Esophagus muscularis mucosa (tissue), 4 donors: ENCODE results near the gene TRAPPC3L. TPM values are rescaled to one million over a fixed set of nuclear protein-coding genes. Genes with fewer than 3 reads are reported as not detected.
A peak's percentile ranks its signal among the peaks of the same experiment; 100 is the strongest.

Experiments used
- DNase-seq: peaks from one replicate; pipeline ENCODE4 v3.0.0-alpha.2; 2017; ENCODE audit errors: extremely low spot score
- H3K27ac ChIP-seq, 4 donors: fragments of 200-600 bp; sonication (generic); replicated peaks in 1 of 4; 1 replicate in 3 of 4; 2 replicates in 1 of 4; pipeline ENCODE4 v1.5.1; 2016 to 2019; ENCODE audit warnings: mild to moderate bottlenecking in 1 of 4
- H3K27me3 ChIP-seq, 4 donors: fragments of 200-600 bp; sonication (generic); one replicate each; pipeline versions ENCODE4 v1.5.1 to v1.6.0; 2016 to 2019
- H3K36me3 ChIP-seq, 4 donors: fragments of 200-600 bp; sonication (generic); one replicate each; pipeline ENCODE4 v1.5.1; 2016 to 2019
- H3K4me1 ChIP-seq, 4 donors: fragments of 200-600 bp; sonication (generic); one replicate each; pipeline ENCODE4 v1.5.1; 2016 to 2019
- H3K4me3 ChIP-seq, 4 donors: fragments of 200-600 bp; sonication (generic); 1 replicate in 2 of 4; 2 replicates in 2 of 4; pipeline ENCODE4 v1.5.1; 2016 to 2019; ENCODE audit warnings: mild to moderate bottlenecking in 4 of 4, moderate library complexity in 1 of 4
- H3K9me3 ChIP-seq, 4 donors: fragments of 200-600 bp; sonication (generic); 1 replicate in 3 of 4; 2 replicates in 1 of 4; pipeline ENCODE4 v1.5.1; 2016 to 2019
- CTCF ChIP-seq, 3 experiments: fragments of 200-600 bp in 2 of 3; fragments of 450-650 bp in 1 of 3; sonication (generic) in 2 of 3; IDR thresholded peaks; one replicate each; pipeline ENCODE4 v1.5.1; 2017 to 2019; ENCODE audit warnings: antibody characterized with exemption in 3 of 3, mild to moderate bottlenecking in 2 of 3, moderate library complexity in 1 of 3
- EP300 ChIP-seq: sonication (generic); formaldehyde crosslinking; IDR thresholded peaks from one replicate; pipeline ENCODE4 v1.6.1; 2017; ENCODE audit warnings: antibody characterized with exemption
- POLR2A ChIP-seq: fragments of 450-650 bp; IDR thresholded peaks from one replicate; pipeline ENCODE4 v1.6.1; 2017; ENCODE audit warnings: antibody characterized with exemption, moderate library complexity, mild to moderate bottlenecking, low read depth
- POLR2AphosphoS5 ChIP-seq, 2 donors: sonication (generic); formaldehyde crosslinking; IDR thresholded peaks; one replicate each; pipeline ENCODE4 v1.6.1; 2017; ENCODE audit warnings: antibody characterized with exemption in 2 of 2
- WGBS: methylation state at CpG from one replicate; pipeline ENCODE4 v1.1.5; 2018; 5-methylcytosine and 5-hydroxymethylcytosine counted together
- intact Hi-C: fragments of 100-400 bp; cut with DNase I; formaldehyde crosslinking; loops from one replicate; pipeline ENCODE4 v1.15.1; 2023
- total RNA-seq, 4 donors: library from RNA; depleted of rRNA; stranded (reverse); fragments of >200 nt; gene quantifications; one replicate each; pipeline versions ENCODE4 v1.1.0 to v1.2.1, GENCODE V29; 2016

The TRAPPC3L gene
- total RNA-seq, 4 donors from 2014 or later = 0.42 TPM; not detected in 3

DNA sequence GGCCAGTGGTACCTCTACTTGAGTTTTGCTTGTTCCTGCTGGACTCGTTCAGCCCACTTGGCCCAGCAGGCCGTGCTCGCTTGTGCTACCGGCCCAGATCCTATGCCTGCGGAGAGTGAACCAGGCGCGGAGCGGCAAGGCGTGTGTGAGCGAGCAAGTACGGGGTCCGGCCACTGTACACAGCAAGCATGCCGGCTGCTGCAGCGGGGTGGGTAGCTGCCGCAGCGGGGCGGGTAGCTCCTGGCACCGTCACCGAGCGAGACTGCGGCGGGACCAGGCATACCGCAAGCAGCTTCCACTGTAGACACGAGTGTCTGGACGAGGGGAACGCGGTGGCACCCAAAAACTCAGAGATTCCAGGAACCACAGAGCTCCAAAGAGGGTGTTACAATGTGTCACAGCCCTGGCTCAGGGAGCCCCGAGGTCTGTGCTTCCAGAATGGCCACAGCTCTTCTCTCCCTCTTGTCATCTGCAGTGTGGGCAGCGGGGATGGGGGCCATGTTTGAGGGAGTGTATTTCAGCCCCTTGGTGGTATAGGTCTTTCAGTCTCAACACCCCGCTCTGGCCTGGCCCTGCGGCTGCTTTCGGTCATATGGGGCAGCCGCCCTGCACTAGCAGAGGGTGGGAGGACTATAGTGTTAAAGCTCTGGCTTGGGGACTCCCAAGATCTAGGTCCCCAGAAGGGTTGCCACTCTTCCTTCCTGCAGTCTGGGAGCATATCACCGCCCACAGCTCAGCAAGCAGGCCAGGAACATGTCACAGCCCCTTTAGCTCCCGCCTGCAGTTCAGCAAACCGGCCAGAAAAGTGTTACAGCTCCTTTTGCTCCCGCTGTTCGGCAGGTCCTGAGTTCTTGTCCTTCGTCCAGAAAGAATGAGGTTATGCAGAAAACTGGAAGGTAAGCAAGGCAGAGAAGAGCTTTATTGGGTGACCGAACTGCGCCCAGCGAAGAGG is 19.7 kb upstream of the TRAPPC3L start:
- WGBS = 91% methylated on average over 9 of the region's 42 CpGs
- TF ChIP-seq POLR2AphosphoS5 (IDR thresholded peaks at IDR 0.05) = no peak
- no peak for TF ChIP-seq POLR2A
- TF ChIP-seq EP300 = no peak
- TF ChIP-seq CTCF (IDR thresholded peaks at IDR 0.05) = no peak
- DNase-seq = no peak
- H3K27ac ChIP-seq = no peak overlapping the region
- peaks cover 5 to 30% (median 16%) of the 10 kb centered on the region in 4 donors for H3K4me1 ChIP-seq
- no peaks in the 10 kb centered on the region for H3K36me3 ChIP-seq
- H3K27me3 ChIP-seq = no peaks in the 10 kb centered on the region
- intact Hi-C loops = loop anchor here (10.0 kb wide), 1 partner anchor 280 kb away; no protein-coding TSS in a partner anchor
- no peaks in the 10 kb centered on the region for H3K9me3 ChIP-seq
- H3K4me3 ChIP-seq = peak overlapping the region; percentile 40 to 46 (median 46)

DNA sequence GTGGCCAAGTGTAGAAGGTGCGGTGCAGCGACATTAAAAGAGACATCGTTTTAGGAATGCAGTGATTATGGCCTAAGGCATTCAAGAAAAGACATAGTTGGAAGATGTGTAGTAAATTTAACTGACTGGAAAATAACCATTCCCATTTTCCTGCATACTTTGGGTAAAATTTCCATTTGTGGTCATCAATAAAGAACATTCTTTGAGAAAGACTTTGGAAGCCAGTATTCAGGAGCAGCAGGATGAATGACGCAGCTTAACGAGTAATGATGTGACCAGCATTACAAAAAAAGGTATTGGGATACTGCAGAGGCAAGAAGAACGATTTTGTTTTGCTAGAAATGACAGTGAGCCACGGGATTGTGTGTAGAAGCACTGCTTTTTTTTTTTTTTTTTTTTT is 18.8 kb upstream of the TRAPPC3L start:
- intact Hi-C loops = loop anchor here (10.0 kb wide), 1 partner anchor 280 kb away; no protein-coding TSS in a partner anchor
- no peak overlapping the region for H3K27ac ChIP-seq
- no peak for TF ChIP-seq POLR2AphosphoS5 (IDR thresholded peaks at IDR 0.05)
- TF ChIP-seq POLR2A = no peak
- TF ChIP-seq CTCF (IDR thresholded peaks at IDR 0.05) = no peak
- TF ChIP-seq EP300 = no peak
- no peaks in the 10 kb centered on the region for H3K9me3 ChIP-seq
- peaks cover 0 to 24% (median 10%) of the 10 kb centered on the region in 4 donors for H3K4me1 ChIP-seq
- H3K36me3 ChIP-seq = no peaks in the 10 kb centered on the region
- DNase-seq = no peak
- no peaks in the 10 kb centered on the region for H3K27me3 ChIP-seq
- 75% methylated on average over 7 of the region's 7 CpGs for WGBS
- H3K4me3 ChIP-seq = no peak overlapping the region

- DNase-seq = no peak
- H3K27ac ChIP-seq = no peak overlapping the region
- intact Hi-C loops = loop anchor here (10.0 kb wide), 1 partner anchor 279 kb away; no protein-coding TSS in a partner anchor
- H3K4me3 ChIP-seq = no peak overlapping the region
- H3K4me1 ChIP-seq = peaks cover 0 to 24% (median 9%) of the 10 kb centered on the region in 4 donors
- WGBS = 92% methylated on average over 9 of the region's 9 CpGs
- no peaks in the 10 kb centered on the region for H3K36me3 ChIP-seq
- TF ChIP-seq POLR2A = no peak
- H3K9me3 ChIP-seq = no peaks in the 10 kb centered on the region
- no peaks in the 10 kb centered on the region for H3K27me3 ChIP-seq
These were observed 18.3 kb upstream of the TRAPPC3L start for GRCh38 chr6:116563830-116564229.

DNA sequence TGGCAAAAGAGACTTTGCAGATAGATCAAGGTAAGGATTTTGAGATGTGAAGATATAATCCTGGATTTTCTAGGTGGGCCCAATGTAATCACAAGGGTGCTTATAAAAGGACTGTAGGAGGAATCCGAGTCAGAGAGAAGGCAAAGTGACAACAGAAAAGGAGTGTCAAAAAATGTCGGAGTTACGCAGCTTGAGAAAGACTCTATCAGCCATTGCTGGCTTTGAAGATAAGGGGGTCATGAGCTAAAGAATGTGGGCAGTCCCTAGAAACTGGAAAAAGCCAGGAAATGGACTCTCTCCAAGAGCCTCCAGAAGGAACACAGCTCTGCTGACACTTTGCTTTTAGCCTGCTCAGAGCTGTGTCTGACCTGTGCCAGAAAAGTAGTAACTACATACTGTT is 17.1 kb upstream of the TRAPPC3L start:
- intact Hi-C loops = loop anchor here (10.0 kb wide), 1 partner anchor 278 kb away; no protein-coding TSS in a partner anchor
- no peaks in the 10 kb centered on the region for H3K36me3 ChIP-seq
- H3K27me3 ChIP-seq = no peaks in the 10 kb centered on the region
- TF ChIP-seq CTCF (IDR thresholded peaks at IDR 0.05) = no peak
- TF ChIP-seq EP300 = no peak
- TF ChIP-seq POLR2AphosphoS5 (IDR thresholded peaks at IDR 0.05) = no peak
- TF ChIP-seq POLR2A = no peak
- H3K9me3 ChIP-seq = no peaks in the 10 kb centered on the region
- H3K27ac ChIP-seq = no peak overlapping the region
- H3K4me3 ChIP-seq = no peak overlapping the region
- WGBS = 47% methylated on average over 3 of the region's 3 CpGs
- no peak for DNase-seq
- peaks cover 3 to 28% (median 13%) of the 10 kb centered on the region in 4 donors for H3K4me1 ChIP-seq

DNA sequence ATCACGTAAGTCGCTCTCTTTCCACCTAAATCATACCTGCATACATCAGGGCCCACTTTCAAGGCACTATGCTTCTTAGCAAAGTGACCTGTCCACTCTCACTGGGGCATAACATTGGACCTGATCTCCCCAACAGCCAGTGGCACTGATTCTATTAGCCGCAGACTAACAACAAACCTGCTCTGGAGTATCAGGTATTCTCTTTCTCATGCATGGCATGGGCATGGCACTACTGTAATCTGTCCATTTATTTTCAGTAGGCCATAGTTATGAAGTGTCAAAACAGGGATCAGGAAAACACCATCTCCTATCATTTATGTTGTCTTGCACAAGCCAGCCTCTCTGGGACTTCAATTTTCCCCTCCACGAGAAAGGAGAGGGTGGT is 16.5 kb upstream of the TRAPPC3L start:
- Histone ChIP-seq H3K4me1 (peaks cover 3 to 29% (median 14%) of the 10 kb centered on the region in 4 donors), H3K27ac (no peak overlapping the region), H3K36me3 (no peaks in the 10 kb centered on the region), H3K9me3 (no peaks in the 10 kb centered on the region), H3K4me3 (no peak overlapping the region), H3K27me3 (no peaks in the 10 kb centered on the region)
- intact Hi-C loops = loop anchor here (10.0 kb wide), 1 partner anchor 277 kb away; no protein-coding TSS in a partner anchor
- no peak for DNase-seq
- WGBS = 86% methylated on average over 4 of the region's 4 CpGs
- TF ChIP-seq POLR2AphosphoS5 (IDR thresholded peaks at IDR 0.05) (no peak), CTCF (IDR thresholded peaks at IDR 0.05) (no peak), POLR2A (no peak), EP300 (no peak)
